HFFc6 (cell line): ENCODE data around the gene PDE8B. TPM values are rescaled to one million over a fixed set of nuclear protein-coding genes. Genes with fewer than 3 reads are reported as not detected.

Experiments used
- DNase-seq: peaks from one replicate; pipeline ENCODE4 v3.0.0-alpha.2; 2018
- H3K27ac Mint-ChIP-seq: 2 replicates; pipeline ENCODE4 v1.8.0; 2020; ENCODE audit warnings: mild to moderate bottlenecking, mixed read lengths
- H3K27me3 Mint-ChIP-seq: 2 replicates; pipeline ENCODE4 v1.8.0; 2021; ENCODE audit warnings: mild to moderate bottlenecking, moderate library complexity, mixed read lengths; ENCODE audit not compliant: insufficient read depth
- H3K36me3 Mint-ChIP-seq: 2 replicates; pipeline ENCODE4 v1.8.0; 2021; ENCODE audit warnings: low read depth, mixed read lengths
- H3K4me1 Mint-ChIP-seq: 2 replicates; pipeline ENCODE4 v1.8.0; 2020; ENCODE audit warnings: low read depth, mixed read lengths
- H3K4me3 Mint-ChIP-seq: 2 replicates; pipeline ENCODE4 v1.8.0; 2020; ENCODE audit warnings: mild to moderate bottlenecking, moderate library complexity, mixed read lengths
- H3K9me3 Mint-ChIP-seq: 2 replicates; pipeline ENCODE4 v1.8.0; 2020; ENCODE audit warnings: mild to moderate bottlenecking, mixed read lengths
- CTCF ChIP-seq: fragments of 200-600 bp; sonication (generic); IDR thresholded peaks from 2 replicates; pipeline ENCODE4 v1.5.0; 2021; ENCODE audit warnings: antibody characterized with exemption, mild to moderate bottlenecking
- total RNA-seq, 6 experiments: library from RNA; stranded (reverse); fragmentation: NEBNext Ultra II Directional; extraction: Animal tissue kit (Norgen Biotek cat#: 25700); gene quantifications; 2 replicates in 1 of 6; 3 replicates in 5 of 6; pipeline ENCODE4 v1.2.3, GENCODE V29; 2021

Gene PDE8B
- total RNA-seq, 6 experiments from 2014 or later, result 0.14 TPM; not detected in 5

- Mint-ChIP-seq H3K36me3 (no peaks in the 10 kb centered on the region), H3K27ac (peak overlapping the region; percentile 4; the same call in 1 of the 2 replicates), H3K4me1 (peaks cover 17% of the 10 kb centered on the region), H3K9me3 (no peaks in the 10 kb centered on the region), H3K27me3 (peaks cover 17% of the 10 kb centered on the region), H3K4me3 (no peak overlapping the region; the same call in 1 of the 2 replicates)
- TF ChIP-seq CTCF, result no peak; the same call in 1 of the 2 replicates
- peak; percentile 72 for DNase-seq
These were observed 14.3 kb downstream of the PDE8B start for GRCh38 chr5:77224672-77225355.

- H3K9me3 Mint-ChIP-seq, result no peaks in the 10 kb centered on the region
- no peak for TF ChIP-seq CTCF
- H3K27me3 Mint-ChIP-seq, result peaks cover 10% of the 10 kb centered on the region
- H3K4me1 Mint-ChIP-seq, result peaks cover 17% of the 10 kb centered on the region
- no peak overlapping the region for H3K4me3 Mint-ChIP-seq
- H3K36me3 Mint-ChIP-seq, result no peaks in the 10 kb centered on the region
- no peak overlapping the region for H3K27ac Mint-ChIP-seq
- no peak for DNase-seq
These were observed 15.1 kb downstream of the PDE8B start for GRCh38 chr5:77225531-77225930.

- no peak for DNase-seq
- H3K36me3 Mint-ChIP-seq, result no peaks in the 10 kb centered on the region
- H3K27ac Mint-ChIP-seq, result no peak overlapping the region
- no peaks in the 10 kb centered on the region for H3K9me3 Mint-ChIP-seq
- H3K27me3 Mint-ChIP-seq, result peaks cover 10% of the 10 kb centered on the region
- no peak for TF ChIP-seq CTCF
- no peak overlapping the region for H3K4me3 Mint-ChIP-seq
- peaks cover 10% of the 10 kb centered on the region for H3K4me1 Mint-ChIP-seq
These were observed 19.4 kb downstream of the PDE8B start for GRCh38 chr5:77229887-77230286.

GRCh38 chr5:77230727-77231470 is 20.4 kb downstream of the PDE8B start:
- TF ChIP-seq CTCF, result peak; percentile 56
- peaks cover under 1% of the 10 kb centered on the region; the same call in 1 of the 2 replicates for H3K4me1 Mint-ChIP-seq
- peaks cover 12% of the 10 kb centered on the region for H3K27me3 Mint-ChIP-seq
- H3K27ac Mint-ChIP-seq, result no peak overlapping the region
- H3K9me3 Mint-ChIP-seq, result no peaks in the 10 kb centered on the region
- no peaks in the 10 kb centered on the region for H3K36me3 Mint-ChIP-seq
- no peak overlapping the region for H3K4me3 Mint-ChIP-seq
- no peak for DNase-seq

- H3K4me3 Mint-ChIP-seq, result no peak overlapping the region
- no peaks in the 10 kb centered on the region for H3K4me1 Mint-ChIP-seq
- no peaks in the 10 kb centered on the region for H3K9me3 Mint-ChIP-seq
- no peak for DNase-seq
- no peaks in the 10 kb centered on the region for H3K36me3 Mint-ChIP-seq
- H3K27ac Mint-ChIP-seq, result no peak overlapping the region
- H3K27me3 Mint-ChIP-seq, result peaks cover 12% of the 10 kb centered on the region
- TF ChIP-seq CTCF, result no peak
These were observed 21.1 kb downstream of the PDE8B start for GRCh38 chr5:77231471-77232138.
